Measurements from ENCODE around the gene PNKP.

The PNKP gene

DNA sequence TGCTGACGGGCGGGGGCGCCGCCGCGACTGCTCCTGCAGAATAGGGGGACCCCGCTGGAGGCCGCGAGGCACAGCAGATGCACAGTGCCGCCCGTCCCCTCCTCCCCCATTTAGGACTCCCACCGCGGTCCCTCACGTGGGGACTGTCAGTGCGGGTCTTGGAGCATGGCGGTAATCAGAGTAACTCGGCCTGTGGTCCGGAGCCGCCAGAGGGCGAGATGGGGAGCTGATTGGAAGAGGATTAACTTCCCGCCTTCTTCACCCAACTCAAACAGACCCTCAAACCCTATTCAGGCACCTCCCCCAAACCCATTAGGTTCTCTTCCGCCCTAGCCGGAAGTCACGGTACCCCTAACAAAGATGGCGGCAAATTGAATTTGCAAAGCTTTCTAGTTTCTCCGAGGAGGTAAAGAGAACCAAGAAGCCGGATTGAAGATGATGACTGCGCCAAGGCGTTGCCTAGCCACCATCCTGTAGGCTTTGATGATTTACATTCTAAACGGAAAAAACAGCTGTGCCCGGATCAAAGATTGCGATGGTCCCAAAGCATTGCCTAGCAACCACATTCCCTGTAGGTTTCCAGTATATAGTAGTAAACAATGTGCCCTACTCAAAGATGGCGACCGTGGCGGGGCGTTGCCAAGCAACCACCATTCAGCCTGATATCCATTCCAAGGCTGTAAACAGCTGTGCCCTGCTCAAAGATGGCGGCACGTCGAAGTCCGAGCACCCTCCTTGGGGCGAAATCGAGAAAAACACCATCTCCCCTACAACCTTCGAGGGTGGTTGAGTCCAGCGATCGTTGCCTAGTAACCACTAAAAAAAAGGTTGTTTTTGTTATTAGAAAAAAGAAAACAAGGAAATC lies 54.1 kb downstream of the PNKP start, which contains the start of gene FUZ:
FUZ (minus strand) TSS at position 296 of the 865 bp plus-strand sequence; CDS start at position 110, 186 bp downstream.
- peak; percentile 97 for DNase-seq

GRCh38 chr19:49812452-49812996 lies 54.9 kb downstream of the PNKP start:
- DNase-seq: no peak

DNA sequence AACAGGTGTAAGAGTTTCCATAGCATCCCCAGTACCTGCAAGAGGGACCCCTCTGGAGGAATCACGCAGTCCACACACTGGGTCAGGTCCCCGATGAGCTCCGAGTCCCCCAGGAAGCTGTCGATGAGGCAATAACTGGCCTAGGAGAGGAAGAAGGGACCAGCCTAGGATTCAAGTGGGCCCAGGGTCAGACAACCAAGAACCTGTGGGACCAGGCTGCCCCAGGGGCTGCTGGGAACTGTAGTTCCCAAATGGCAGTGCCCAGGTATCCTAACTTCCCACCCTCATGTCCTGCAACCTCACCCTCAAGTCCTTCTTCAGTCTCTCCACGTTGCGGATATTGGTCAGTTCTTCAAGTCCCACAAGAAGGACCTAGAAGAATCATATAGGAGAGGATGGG lies 56.0 kb downstream of the PNKP start:
- DNase-seq: no peak
